ENCODE measurements around the gene ENSA. TPM values are rescaled to one million over a fixed set of nuclear protein-coding genes. Genes with fewer than 3 reads are reported as not detected.

The ENSA gene
- total RNA-seq, 2 donors from 2014 or later: 85.7 to 94.5 TPM

DNA sequence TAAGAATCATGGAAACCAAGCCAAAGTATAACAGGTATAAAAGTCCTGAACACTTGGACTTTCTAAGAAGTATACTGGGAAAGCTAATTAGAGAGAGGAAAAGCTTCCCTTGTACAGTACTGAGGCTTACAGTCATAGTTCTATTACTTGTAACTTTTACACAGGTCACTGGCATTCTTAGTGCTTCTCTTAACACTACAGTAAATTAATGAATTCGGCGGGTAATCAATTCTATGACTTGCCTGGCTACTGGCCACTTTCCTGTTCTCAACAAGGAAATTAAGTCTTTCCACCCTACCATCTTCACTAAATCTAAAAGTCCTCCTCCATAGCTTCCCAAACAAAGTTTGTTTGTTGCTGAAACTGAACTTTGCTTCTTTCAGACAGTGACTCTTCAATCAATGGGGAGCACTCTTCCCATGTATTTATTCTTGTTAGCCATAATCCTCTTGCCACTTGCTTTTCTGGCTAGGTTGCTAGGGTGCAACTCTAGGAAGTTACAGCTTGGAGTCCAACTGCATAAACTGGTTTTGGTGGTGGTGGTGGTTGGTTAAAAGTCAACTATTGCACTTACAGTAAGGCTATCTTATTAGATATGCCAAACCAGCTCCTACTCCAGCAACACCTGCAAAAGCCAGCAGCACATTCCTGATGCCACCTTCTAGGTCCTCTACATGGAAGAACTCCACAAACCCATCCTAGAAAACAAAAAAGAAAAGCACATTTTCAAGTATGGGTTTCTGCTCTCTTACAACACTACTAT, 52.4 kb downstream of the ENSA start:
- Histone ChIP-seq H3K27ac (peak overlapping the region; percentile 98 to 99), H3K27me3 (replicated peaks; ENCODE audit: insufficient read depth) (no peaks in the 10 kb centered on the region), H3K4me3 (peak overlapping the region; percentile 93), H3K9me3 (no peaks in the 10 kb centered on the region), H3K4me1 (ENCODE audit: control insufficient read depth in 1 of 2, low read depth in 2 of 2) (peaks cover 31 to 33% of the 10 kb centered on the region in 2 donors), H3K36me3 (peaks cover 49% of the 10 kb centered on the region)
- TF ChIP-seq, protein P1, sequence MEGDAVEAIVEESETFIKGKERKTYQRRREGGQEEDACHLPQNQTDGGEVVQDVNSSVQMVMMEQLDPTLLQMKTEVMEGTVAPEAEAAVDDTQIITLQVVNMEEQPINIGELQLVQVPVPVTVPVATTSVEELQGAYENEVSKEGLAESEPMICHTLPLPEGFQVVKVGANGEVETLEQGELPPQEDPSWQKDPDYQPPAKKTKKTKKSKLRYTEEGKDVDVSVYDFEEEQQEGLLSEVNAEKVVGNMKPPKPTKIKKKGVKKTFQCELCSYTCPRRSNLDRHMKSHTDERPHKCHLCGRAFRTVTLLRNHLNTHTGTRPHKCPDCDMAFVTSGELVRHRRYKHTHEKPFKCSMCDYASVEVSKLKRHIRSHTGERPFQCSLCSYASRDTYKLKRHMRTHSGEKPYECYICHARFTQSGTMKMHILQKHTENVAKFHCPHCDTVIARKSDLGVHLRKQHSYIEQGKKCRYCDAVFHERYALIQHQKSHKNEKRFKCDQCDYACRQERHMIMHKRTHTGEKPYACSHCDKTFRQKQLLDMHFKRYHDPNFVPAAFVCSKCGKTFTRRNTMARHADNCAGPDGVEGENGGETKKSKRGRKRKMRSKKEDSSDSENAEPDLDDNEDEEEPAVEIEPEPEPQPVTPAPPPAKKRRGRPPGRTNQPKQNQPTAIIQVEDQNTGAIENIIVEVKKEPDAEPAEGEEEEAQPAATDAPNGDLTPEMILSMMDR (IDR thresholded peaks at IDR 0.05): no peak
- no peak for ATAC-seq (ENCODE audit: insufficient number of reproducible peaks, low FRiP score, low read depth)
- DNase-seq (ENCODE audit: low spot score): no peak

DNA sequence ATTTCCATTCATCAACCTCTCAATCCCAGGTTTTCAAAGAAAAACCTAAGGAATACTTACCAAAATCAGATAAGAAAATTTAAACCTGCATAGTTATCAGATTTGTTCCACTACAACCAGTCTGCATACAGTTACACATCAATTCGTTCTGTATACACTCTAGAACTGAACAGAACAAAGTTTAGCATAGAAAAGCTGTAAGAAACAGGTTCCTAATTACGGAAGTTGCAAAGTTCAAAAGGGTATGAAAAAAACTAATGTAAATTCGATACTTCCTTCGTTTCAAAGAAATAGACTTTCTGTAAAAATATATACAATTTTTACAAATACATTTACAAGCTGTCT, 53.1 kb downstream of the ENSA start:
- Histone ChIP-seq H3K4me1 (ENCODE audit: control insufficient read depth in 1 of 2, low read depth in 2 of 2) (peaks cover 35 to 39% of the 10 kb centered on the region in 2 donors), H3K4me3 (peak overlapping the region; percentile 93), H3K9me3 (no peaks in the 10 kb centered on the region), H3K27ac (peak overlapping the region; percentile 98 to 99), H3K36me3 (peaks cover 51% of the 10 kb centered on the region), H3K27me3 (replicated peaks; ENCODE audit: insufficient read depth) (no peaks in the 10 kb centered on the region)
- TF ChIP-seq, protein P1 (IDR thresholded peaks at IDR 0.05): no peak
- ATAC-seq (ENCODE audit: insufficient number of reproducible peaks, low FRiP score, low read depth): no peak
- no peak for DNase-seq (ENCODE audit: low spot score)

DNA sequence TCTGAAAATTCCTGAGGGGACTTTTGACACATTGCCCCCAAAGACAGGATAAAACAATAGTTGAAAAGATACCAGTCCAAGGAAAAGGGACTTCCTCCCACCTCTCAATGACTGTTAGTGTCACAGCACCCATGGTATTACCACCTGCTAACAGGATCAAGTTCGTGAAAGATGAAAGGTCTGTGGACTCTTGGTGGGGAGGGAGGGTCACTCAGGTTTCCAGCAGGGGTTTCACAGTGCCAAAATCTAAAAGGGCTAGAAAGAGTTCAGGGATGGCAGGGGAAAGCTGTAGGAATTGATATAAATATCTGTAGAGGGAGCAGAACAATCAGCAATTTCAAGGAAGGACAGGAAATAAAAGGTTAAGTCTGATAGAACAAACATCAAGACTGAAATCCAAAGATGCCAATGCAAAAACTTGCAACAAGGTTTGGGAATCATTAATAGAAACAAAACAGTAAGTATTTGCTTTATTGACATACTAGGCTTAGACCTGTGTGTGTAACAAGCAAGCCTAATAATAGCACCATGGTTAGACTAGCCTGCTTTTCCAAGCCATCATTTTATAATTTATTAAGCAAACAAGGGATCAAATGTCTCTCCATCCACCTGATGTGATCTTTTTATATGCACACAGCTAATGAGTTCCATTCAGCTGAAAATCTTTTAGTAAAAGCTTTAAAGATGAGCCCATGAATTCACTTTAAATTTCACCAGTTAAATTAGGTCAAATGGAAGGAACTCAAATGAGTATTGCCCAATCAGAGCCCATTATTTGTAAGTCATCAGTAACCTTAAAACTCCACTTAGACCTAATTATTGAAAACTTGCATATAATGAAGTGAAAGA, 53.7 kb downstream of the ENSA start:
- Histone ChIP-seq H3K9me3 (no peaks in the 10 kb centered on the region), H3K36me3 (peaks cover 51% of the 10 kb centered on the region), H3K4me1 (ENCODE audit: control insufficient read depth in 1 of 2, low read depth in 2 of 2) (peaks cover 41 to 45% of the 10 kb centered on the region in 2 donors), H3K27me3 (replicated peaks; ENCODE audit: insufficient read depth) (no peaks in the 10 kb centered on the region), H3K27ac (peak overlapping the region; percentile 39 to 99), H3K4me3 (peak overlapping the region; percentile 93)
- no peak for ATAC-seq (ENCODE audit: insufficient number of reproducible peaks, low FRiP score, low read depth)
- TF ChIP-seq, protein P1 (IDR thresholded peaks at IDR 0.05): no peak
- no peak for DNase-seq (ENCODE audit: low spot score)

DNA sequence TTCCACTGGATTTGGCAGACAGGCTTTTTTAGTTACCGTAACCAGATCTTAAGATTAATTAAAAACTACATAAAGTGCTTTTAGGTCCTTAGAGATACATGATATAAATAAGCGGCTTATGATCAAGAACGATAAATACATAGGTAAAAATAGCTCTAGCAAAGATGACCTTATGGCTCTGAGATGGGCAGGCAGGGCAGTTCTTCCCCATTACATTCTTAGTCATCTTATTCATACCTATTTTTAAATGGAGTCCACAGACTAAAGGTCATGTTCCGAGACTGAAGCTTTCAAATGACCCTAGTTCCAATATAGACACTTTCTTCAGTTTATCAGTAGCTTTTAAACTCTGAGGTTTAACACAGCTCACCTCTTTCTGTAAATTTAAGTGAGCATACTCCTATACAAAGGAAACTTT, 54.3 kb downstream of the ENSA start:
- no peaks in the 10 kb centered on the region for H3K27me3 ChIP-seq (replicated peaks; ENCODE audit: insufficient read depth)
- H3K4me3 ChIP-seq: peak overlapping the region; percentile 93
- TF ChIP-seq, protein P1 (IDR thresholded peaks at IDR 0.05): no peak
- H3K27ac ChIP-seq: peak overlapping the region; percentile 39 to 99
- peaks cover 42 to 46% of the 10 kb centered on the region in 2 donors for H3K4me1 ChIP-seq (ENCODE audit: control insufficient read depth in 1 of 2, low read depth in 2 of 2)
- H3K36me3 ChIP-seq: peaks cover 51% of the 10 kb centered on the region
- ATAC-seq (ENCODE audit: insufficient number of reproducible peaks, low FRiP score, low read depth): no peak
- H3K9me3 ChIP-seq: no peaks in the 10 kb centered on the region
- DNase-seq (ENCODE audit: low spot score): no peak
